CD14-positive monocyte (primary cell): ENCODE measurements around the gene SNRPE. TPM values are rescaled to one million over a fixed set of nuclear protein-coding genes. Genes with fewer than 3 reads are reported as not detected.

Experiments
- DNase-seq, 3 donors: peaks; one replicate each; pipeline ENCODE4 v3.0.0-alpha.2; 2011 to 2022
- H2AFZ ChIP-seq: 2 replicates; pipeline ENCODE4 v1.6.0; 2012; ENCODE audit warnings: mild to moderate bottlenecking, low read depth, low read length, inconsistent platforms; ENCODE audit not compliant: insufficient read depth, poor library complexity, severe bottlenecking
- H3K27ac ChIP-seq, 2 donors: 1 replicate in 1 of 2; 2 replicates in 1 of 2; pipeline ENCODE4 v1.5.1; 2012 to 2013; ENCODE audit warnings: low read length in 2 of 2, control low read depth in 1 of 2, inconsistent platforms in 1 of 2, low read depth in 1 of 2, mild to moderate bottlenecking in 1 of 2
- H3K27me3 ChIP-seq, 2 donors: one replicate each; pipeline versions ENCODE4 v1.6.0 to v1.6.1; 2011 to 2013; ENCODE audit warnings: low read length in 2 of 2; ENCODE audit not compliant: control insufficient read depth in 2 of 2, insufficient read depth in 2 of 2
- H3K36me3 ChIP-seq, 2 donors: replicated peaks in 1 of 2; 1 replicate in 1 of 2; 2 replicates in 1 of 2; pipeline versions ENCODE4 v1.5.1 to v1.6.1; 2012 to 2013; ENCODE audit warnings: low read length in 2 of 2, control low read depth in 1 of 2, inconsistent platforms in 1 of 2, mild to moderate bottlenecking in 1 of 2; ENCODE audit not compliant: insufficient read depth in 2 of 2, control insufficient read depth in 1 of 2
- H3K4me1 ChIP-seq, 2 donors: 1 replicate in 1 of 2; 2 replicates in 1 of 2; pipeline versions ENCODE4 v1.5.1 to v1.6.1; 2012 to 2013; ENCODE audit warnings: low read length in 2 of 2, control low read depth in 1 of 2, inconsistent platforms in 1 of 2, mild to moderate bottlenecking in 1 of 2, moderate library complexity in 1 of 2; ENCODE audit not compliant: insufficient read depth in 2 of 2, control insufficient read depth in 1 of 2
- H3K4me2 ChIP-seq: replicated peaks from 2 replicates; pipeline ENCODE3; 2012; ENCODE audit warnings: low read length, moderate library complexity, mild to moderate bottlenecking; ENCODE audit not compliant: poor library complexity, severe bottlenecking; ENCODE audit errors: extremely low read depth
- H3K4me3 ChIP-seq, 3 experiments: fragments of 200-600 bp in 1 of 3; sonication (generic) in 1 of 3; replicated peaks in 1 of 3; 1 replicate in 2 of 3; 2 replicates in 1 of 3; pipeline ENCODE4 v1.5.1; 2011 to 2013; ENCODE audit warnings: low read length in 3 of 3, mild to moderate bottlenecking in 3 of 3, control low read depth in 2 of 3, low read depth in 2 of 3, inconsistent platforms in 1 of 3, moderate library complexity in 1 of 3
- H3K79me2 ChIP-seq: 2 replicates; pipeline ENCODE4 v1.6.0; 2012; ENCODE audit warnings: mild to moderate bottlenecking, control low read depth, inconsistent platforms, low read length, moderate library complexity; ENCODE audit not compliant: insufficient read depth
- H3K9ac ChIP-seq: 2 replicates; pipeline ENCODE4 v1.6.0; 2017; ENCODE audit warnings: low read length, mild to moderate bottlenecking; ENCODE audit not compliant: insufficient read depth, poor library complexity, severe bottlenecking
- H3K9me3 ChIP-seq, 2 donors: replicated peaks in 1 of 2; 1 replicate in 1 of 2; 2 replicates in 1 of 2; pipeline versions ENCODE4 v1.5.1 to v1.6.1; 2012 to 2013; ENCODE audit warnings: low read length in 2 of 2, control low read depth in 1 of 2; ENCODE audit not compliant: control insufficient read depth in 1 of 2, insufficient read depth in 1 of 2
- H4K20me1 ChIP-seq: 2 replicates; pipeline ENCODE4 v1.6.0; 2012; ENCODE audit warnings: mild to moderate bottlenecking, low read length, control low read depth, moderate library complexity; ENCODE audit not compliant: insufficient read depth
- H3K27ac Mint-ChIP-seq, 7 donors: one replicate each; pipeline ENCODE4 v1.8.0; 2020; ENCODE audit warnings: mild to moderate bottlenecking in 7 of 7, mixed read lengths in 7 of 7, moderate library complexity in 6 of 7, inconsistent platforms in 2 of 7
- H3K27me3 Mint-ChIP-seq, 3 donors: one replicate each; pipeline ENCODE4 v1.8.0; 2021 to 2022; ENCODE audit warnings: low read depth in 3 of 3, mild to moderate bottlenecking in 3 of 3, mixed read lengths in 3 of 3, moderate library complexity in 3 of 3, inconsistent platforms in 1 of 3
- H3K36me3 Mint-ChIP-seq, 2 donors: one replicate each; pipeline ENCODE4 v1.8.0; 2020; ENCODE audit warnings: mixed read lengths in 2 of 2, inconsistent platforms in 1 of 2, mild to moderate bottlenecking in 1 of 2
- H3K4me1 Mint-ChIP-seq: one replicate; pipeline ENCODE4 v1.8.0; 2020; ENCODE audit warnings: mild to moderate bottlenecking, mixed read lengths
- H3K4me3 Mint-ChIP-seq, 2 donors: one replicate each; pipeline ENCODE4 v1.8.0; 2020; ENCODE audit warnings: mild to moderate bottlenecking in 2 of 2, mixed read lengths in 2 of 2, moderate library complexity in 1 of 2
- H3K9me3 Mint-ChIP-seq, 7 donors: one replicate each; pipeline ENCODE4 v1.8.0; 2020 to 2022; ENCODE audit warnings: mixed read lengths in 7 of 7, mild to moderate bottlenecking in 6 of 7, moderate library complexity in 6 of 7, inconsistent platforms in 2 of 7
- WGBS: methylation state at CpG from one replicate; pipeline ENCODE4 v1.1.5; 2013; ENCODE audit warnings: missing lambda C conversion rate; ENCODE audit not compliant: insufficient coverage; 5-methylcytosine and 5-hydroxymethylcytosine counted together
- intact Hi-C, 2 donors: fragments of 100-400 bp; cut with micrococcal nuclease; formaldehyde crosslinking; loops; one replicate each; pipeline versions ENCODE4 v1.15.0 to v1.15.1; 2023
- polyA plus RNA-seq, 3 donors: library from polyadenylated mRNA; depleted of rRNA in 1 of 3; unstranded in 2 of 3; stranded (reverse) in 1 of 3; fragments of 300-500 nt in 2 of 3; fragments of >200 nt in 1 of 3; fragmentation: Illumina TruSeq in 2 of 3; gene quantifications; 1 replicate in 2 of 3; 2 replicates in 1 of 3; pipeline ENCODE4 v1.2.3, GENCODE V29; 2012 to 2021
- TF ChIP-seq, protein P1 (sequence below): fragments of 200-600 bp; IDR thresholded peaks from one replicate; pipeline ENCODE4 v1.8.0; 2022; ENCODE audit warnings: antibody characterized with exemption, mild to moderate bottlenecking

Gene SNRPE
- polyA plus RNA-seq, 3 donors, result 86.4 to 198 (median 162) TPM

DNA sequence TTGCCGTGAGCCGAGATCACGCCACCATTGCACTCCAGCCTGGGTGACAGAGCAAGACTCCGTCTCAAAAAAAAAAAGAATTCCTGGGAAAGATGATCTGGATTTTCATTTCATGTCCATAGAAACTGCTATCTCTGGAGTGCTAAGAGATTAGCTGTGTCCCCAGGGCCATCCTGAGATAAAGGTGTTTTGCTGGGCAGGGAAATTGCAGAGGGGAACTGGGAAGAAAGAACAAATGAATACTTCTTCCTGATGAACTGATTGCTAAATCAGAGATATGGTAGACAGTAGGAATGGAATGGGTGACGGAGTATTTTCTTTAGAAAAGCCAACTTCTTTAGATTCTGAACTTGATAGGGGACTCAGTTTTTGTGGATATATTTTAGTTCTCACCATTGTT, 19.2 kb downstream of the SNRPE start:
- WGBS, result 100% methylated on average over 2 of the region's 5 CpGs
- Histone ChIP-seq H4K20me1 (no peaks in the 10 kb centered on the region), H3K4me3 (no peak overlapping the region), H3K9ac (no peak overlapping the region), H3K9me3 (no peaks in the 10 kb centered on the region), H3K27me3 (no peaks in the 10 kb centered on the region), H3K4me1 (no peaks in the 10 kb centered on the region), H3K27ac (no peak overlapping the region), H3K36me3 (peaks cover 0 to 21% of the 10 kb centered on the region in 2 donors), H2AFZ (no peak overlapping the region), H3K4me2 (no peak overlapping the region), H3K79me2 (no peaks in the 10 kb centered on the region)
- TF ChIP-seq, protein P1, sequence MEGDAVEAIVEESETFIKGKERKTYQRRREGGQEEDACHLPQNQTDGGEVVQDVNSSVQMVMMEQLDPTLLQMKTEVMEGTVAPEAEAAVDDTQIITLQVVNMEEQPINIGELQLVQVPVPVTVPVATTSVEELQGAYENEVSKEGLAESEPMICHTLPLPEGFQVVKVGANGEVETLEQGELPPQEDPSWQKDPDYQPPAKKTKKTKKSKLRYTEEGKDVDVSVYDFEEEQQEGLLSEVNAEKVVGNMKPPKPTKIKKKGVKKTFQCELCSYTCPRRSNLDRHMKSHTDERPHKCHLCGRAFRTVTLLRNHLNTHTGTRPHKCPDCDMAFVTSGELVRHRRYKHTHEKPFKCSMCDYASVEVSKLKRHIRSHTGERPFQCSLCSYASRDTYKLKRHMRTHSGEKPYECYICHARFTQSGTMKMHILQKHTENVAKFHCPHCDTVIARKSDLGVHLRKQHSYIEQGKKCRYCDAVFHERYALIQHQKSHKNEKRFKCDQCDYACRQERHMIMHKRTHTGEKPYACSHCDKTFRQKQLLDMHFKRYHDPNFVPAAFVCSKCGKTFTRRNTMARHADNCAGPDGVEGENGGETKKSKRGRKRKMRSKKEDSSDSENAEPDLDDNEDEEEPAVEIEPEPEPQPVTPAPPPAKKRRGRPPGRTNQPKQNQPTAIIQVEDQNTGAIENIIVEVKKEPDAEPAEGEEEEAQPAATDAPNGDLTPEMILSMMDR, result no peak
- Mint-ChIP-seq H3K27me3 (peaks cover 0 to 1% (median 0%) of the 10 kb centered on the region in 3 donors), H3K27ac (peak overlapping the region in 2 of 7 donors; percentile 3 to 11), H3K36me3 (peaks cover 9 to 20% of the 10 kb centered on the region in 2 donors), H3K4me3 (no peak overlapping the region), H3K9me3 (no peaks in the 10 kb centered on the region), H3K4me1 (no peaks in the 10 kb centered on the region)
- intact Hi-C loops, result no loop called here
- DNase-seq, result no peak

DNA sequence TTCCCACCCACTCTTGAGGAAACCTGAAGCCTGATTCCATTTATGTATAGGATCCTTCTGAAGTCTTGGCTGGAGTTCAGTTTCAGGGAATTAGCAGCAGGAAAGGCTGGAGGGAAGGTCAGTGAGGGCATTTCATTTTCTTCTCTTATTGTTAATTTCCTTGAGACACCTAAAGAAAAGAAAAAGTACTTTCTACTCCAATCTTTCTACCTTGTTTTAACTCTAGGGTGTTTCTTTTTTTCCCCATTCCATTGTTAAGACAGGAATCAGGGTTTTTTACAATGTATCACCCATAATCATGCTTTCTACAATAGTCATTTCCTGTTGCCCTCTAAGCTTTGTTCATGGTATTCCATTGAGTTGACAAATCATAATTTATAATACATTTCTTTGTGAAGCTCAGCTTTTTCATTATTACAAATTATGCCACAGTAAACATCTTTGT, 27.4 kb downstream of the SNRPE start:
- Mint-ChIP-seq H3K4me3 (no peak overlapping the region), H3K27me3 (peaks cover 0 to 1% (median 1%) of the 10 kb centered on the region in 3 donors), H3K4me1 (peaks cover 21% of the 10 kb centered on the region), H3K9me3 (peaks cover 1 to 10% (median 4%) of the 10 kb centered on the region in 7 donors), H3K27ac (peak overlapping the region in 2 of 7 donors; percentile 63 to 92), H3K36me3 (peaks cover 0 to 2% of the 10 kb centered on the region in 2 donors)
- Histone ChIP-seq H3K27ac (peak overlapping the region in 1 of 2 donors; percentile 68), H4K20me1 (no peaks in the 10 kb centered on the region), H3K4me2 (no peak overlapping the region), H3K4me3 (no peak overlapping the region), H3K9me3 (peaks cover 0 to under 1% of the 10 kb centered on the region in 2 donors), H2AFZ (no peak overlapping the region), H3K79me2 (no peaks in the 10 kb centered on the region), H3K9ac (no peak overlapping the region), H3K27me3 (no peaks in the 10 kb centered on the region), H3K4me1 (peaks cover 8 to 15% of the 10 kb centered on the region in 2 donors), H3K36me3 (no peaks in the 10 kb centered on the region)
- TF ChIP-seq, protein P1, result no peak
- intact Hi-C loops, result no loop called here
- DNase-seq, result no peak
